Temporal lobe (tissue), 2 donors: ENCODE data around the gene RAPGEF2. TPM values are rescaled to one million over a fixed set of nuclear protein-coding genes. Genes with fewer than 3 reads are reported as not detected.

Experiments used
- small RNA-seq: library from RNA; depleted of rRNA; stranded (forward); fragments of <200 nt; gene quantifications from one replicate; pipeline ENCODE3, GENCODE V24; 2014; ENCODE audit warnings: low replicate concordance
- total RNA-seq: library from RNA; depleted of rRNA; stranded (reverse); fragments of >200 nt; gene quantifications from one replicate; pipeline ENCODE4 v1.2.3, GENCODE V29; 2014

RAPGEF2 gene
- total RNA-seq, 1 donor from 2014 or later = 153 TPM

Small RNAs within 50 kb of the gene (small RNA-seq; reads per million reads assigned to genes)
- gene AC074344.1 = not detected
- 1.6 reads per million, percentile 83 among the genes with 10 or more reads in this experiment for gene MIR3688-1
- gene RF00019 = not detected
